Caco-2 (cell line): ENCODE results near the gene KIAA1755. TPM values are rescaled to one million over a fixed set of nuclear protein-coding genes. Genes with fewer than 3 reads are reported as not detected.

ENCODE experiments used
- BruUV-seq: library from RNA; stranded (reverse); fragments of 400-500 nt; replicated peaks from 2 replicates; lab custom pipeline; 2021; lab: Mats Ljungman, UMichigan
- CTCF ChIA-PET: fragments of 300-600 bp; sonication (Branson Sonifier 250); formaldehyde crosslinking; loops from one replicate; lab custom pipeline; 2022; ENCODE audit warnings: antibody characterized with exemption; lab: Charles Lee
- POLR2A ChIA-PET: fragments of 300-600 bp; sonication (Branson Sonifier 250); formaldehyde crosslinking; loops from one replicate; lab custom pipeline; 2022; ENCODE audit warnings: antibody characterized with exemption; lab: Charles Lee
- DNase-seq, 2 experiments: peaks; one replicate each; pipeline versions ENCODE4 v3.0.0 to v3.0.0-alpha.2; 2020 to 2022
- H3K27me3 ChIP-seq: replicated peaks from 2 replicates; pipeline ENCODE4 v1.6.0; 2011; ENCODE audit warnings: low read length; ENCODE audit not compliant: control insufficient read depth, insufficient read depth
- H3K36me3 ChIP-seq: 2 replicates; pipeline ENCODE4 v1.5.1; 2011; ENCODE audit warnings: low read length; ENCODE audit not compliant: control insufficient read depth, insufficient read depth
- H3K4me1 ChIP-seq: fragments of 250-450 bp; sonication (Bioruptor Pico); 2 replicates; pipeline ENCODE4 v1.5.1; 2020; ENCODE audit warnings: mild to moderate bottlenecking
- H3K4me3 ChIP-seq: 2 replicates; pipeline ENCODE4 v1.5.1; 2011; ENCODE audit warnings: low read depth, mild to moderate bottlenecking, control low read depth, low read length
- H3K9me3 ChIP-seq: fragments of 250-450 bp; sonication (Bioruptor Pico); 2 replicates; pipeline ENCODE4 v1.5.1; 2020; ENCODE audit warnings: mild to moderate bottlenecking, moderate library complexity
- H3K27ac Mint-ChIP-seq: one replicate; pipeline ENCODE4 v1.8.0; 2022; ENCODE audit warnings: mixed read lengths; ENCODE audit not compliant: unreplicated experiment
- H3K27me3 Mint-ChIP-seq: one replicate; pipeline ENCODE4 v1.8.0; 2022; ENCODE audit warnings: mixed read lengths; ENCODE audit not compliant: insufficient read depth, unreplicated experiment
- H3K36me3 Mint-ChIP-seq: one replicate; pipeline ENCODE4 v1.8.0; 2022; ENCODE audit warnings: mild to moderate bottlenecking, mixed read lengths; ENCODE audit not compliant: insufficient read depth, unreplicated experiment
- H3K4me1 Mint-ChIP-seq: one replicate; pipeline ENCODE4 v1.8.0; 2022; ENCODE audit warnings: low read depth, mixed read lengths; ENCODE audit not compliant: unreplicated experiment
- H3K4me3 Mint-ChIP-seq: one replicate; pipeline ENCODE4 v1.8.0; 2022; ENCODE audit warnings: mild to moderate bottlenecking, moderate library complexity, mixed read lengths; ENCODE audit not compliant: unreplicated experiment
- H3K9me3 Mint-ChIP-seq: one replicate; pipeline ENCODE4 v1.8.0; 2022; ENCODE audit warnings: mixed read lengths; ENCODE audit not compliant: unreplicated experiment
- CTCF ChIP-seq, 2 experiments: fragments of 200-600 bp in 1 of 2; IDR thresholded peaks; 1 replicate in 1 of 2; 2 replicates in 1 of 2; pipeline versions ENCODE4 v1.5.1 to v1.8.0; 2011 to 2022; ENCODE audit warnings: antibody characterized with exemption in 1 of 2, control low read depth in 1 of 2, inconsistent platforms in 1 of 2, low read depth in 1 of 2, low read length in 1 of 2, mild to moderate bottlenecking in 1 of 2, moderate library complexity in 1 of 2; ENCODE audit not compliant: insufficient read depth in 1 of 2, severe bottlenecking in 1 of 2, unreplicated experiment in 1 of 2
- intact Hi-C: fragments of 100-400 bp; cut with micrococcal nuclease; formaldehyde crosslinking; loops from one replicate; pipeline ENCODE4 v1.10.0; 2022; ENCODE audit not compliant: unreplicated experiment
- total RNA-seq: library from RNA; stranded (reverse); gene quantifications from 2 replicates; pipeline ENCODE4 v1.2.3, GENCODE V29; 2022

The KIAA1755 gene
- total RNA-seq, 1 experiment from 2014 or later: 0.20 TPM

GRCh38 chr20:38222923-38223742 is 37.4 kb downstream of the KIAA1755 start:
- Mint-ChIP-seq H3K36me3 (no peaks in the 10 kb centered on the region), H3K4me1 (no peaks in the 10 kb centered on the region), H3K9me3 (no peaks in the 10 kb centered on the region), H3K27ac (no peak overlapping the region), H3K27me3 (peaks cover 2% of the 10 kb centered on the region), H3K4me3 (no peak overlapping the region)
- DNase-seq: no peak
- Histone ChIP-seq H3K36me3 (no peaks in the 10 kb centered on the region), H3K4me1 (peaks cover 3% of the 10 kb centered on the region), H3K27me3 (no peaks in the 10 kb centered on the region), H3K9me3 (peaks cover 2% of the 10 kb centered on the region), H3K4me3 (no peak overlapping the region)
- TF ChIP-seq CTCF (IDR thresholded peaks at IDR 0.05; ENCODE audit: insufficient read depth in 1 of 2, low read depth in 1 of 2, low read length in 1 of 2, severe bottlenecking in 1 of 2, unreplicated experiment in 1 of 2): no peak
- intact Hi-C loops: loop anchor here (2.0 to 10.0 kb wide), 3 partner anchors 100 to 656 kb away; no protein-coding TSS in a partner anchor
- ChIA-PET POLR2A (no interaction called here), CTCF (interaction anchor here (1.1 to 3.9 kb wide), 3 partner anchors 139 to 165 kb away, joined by 3 to 20 read pairs (median 3); no protein-coding TSS in a partner anchor)
- BruUV-seq: no TSS peak

GRCh38 chr20:38222231-38222922 is 38.2 kb downstream of the KIAA1755 start:
- BruUV-seq: no TSS peak
- peak; percentile 88 to 93 for DNase-seq

More at GRCh38 chr20:38222231-38222922, 38.2 kb downstream of the KIAA1755 start:
- Histone ChIP-seq H3K36me3 (no peaks in the 10 kb centered on the region), H3K4me1 (peaks cover 11% of the 10 kb centered on the region), H3K4me3 (no peak overlapping the region), H3K27me3 (no peaks in the 10 kb centered on the region), H3K9me3 (no peaks in the 10 kb centered on the region)
- ChIA-PET POLR2A (interaction anchor here (0.6 kb wide), 1 partner anchor 15 kb away, joined by 3 read pairs; no protein-coding TSS in a partner anchor), CTCF (interaction anchor here (1.3 to 5.7 kb wide), 16 partner anchors 11 to 186 kb away, joined by 3 to 147 read pairs (median 11); no protein-coding TSS in a partner anchor)
- Mint-ChIP-seq H3K27me3 (peaks cover 2% of the 10 kb centered on the region), H3K9me3 (no peaks in the 10 kb centered on the region), H3K4me1 (no peaks in the 10 kb centered on the region), H3K36me3 (no peaks in the 10 kb centered on the region), H3K27ac (no peak overlapping the region), H3K4me3 (no peak overlapping the region)
- intact Hi-C loops: loop anchor here (2.0 to 10.0 kb wide), 3 partner anchors 100 to 655 kb away; no protein-coding TSS in a partner anchor
- TF ChIP-seq CTCF (IDR thresholded peaks at IDR 0.05; ENCODE audit: insufficient read depth in 1 of 2, low read depth in 1 of 2, low read length in 1 of 2, severe bottlenecking in 1 of 2, unreplicated experiment in 1 of 2): peak; percentile 99
